Breast epithelium (tissue), 4 donors: ENCODE results near the gene SRP72. TPM values are rescaled to one million over a fixed set of nuclear protein-coding genes. Genes with fewer than 3 reads are reported as not detected.

Experiments used
- DNase-seq, 2 donors: peaks; one replicate each; pipeline ENCODE4 v3.0.0-alpha.2; 2019; ENCODE audit warnings: low spot score in 2 of 2
- H3K27ac ChIP-seq, 2 donors: fragments of 200-600 bp; sonication (generic) in 1 of 2; one replicate each; pipeline ENCODE4 v1.5.1; 2016 to 2019; ENCODE audit warnings: mild to moderate bottlenecking in 1 of 2
- H3K27me3 ChIP-seq, 2 donors: fragments of 200-600 bp; sonication (generic) in 1 of 2; one replicate each; pipeline versions ENCODE4 v1.5.1 to v1.6.0; 2017 to 2019; ENCODE audit warnings: control low read depth in 1 of 2, mild to moderate bottlenecking in 1 of 2
- H3K36me3 ChIP-seq: fragments of 200-600 bp; one replicate; pipeline ENCODE4 v1.5.1; 2019
- H3K4me1 ChIP-seq, 2 donors: fragments of 200-600 bp; sonication (generic); one replicate each; pipeline ENCODE4 v1.5.1; 2016 to 2019; ENCODE audit warnings: control low read depth in 1 of 2
- H3K4me3 ChIP-seq, 3 donors: fragments of 200-600 bp; sonication (generic); 1 replicate in 2 of 3; 2 replicates in 1 of 3; pipeline ENCODE4 v1.5.1; 2016 to 2019; ENCODE audit warnings: mild to moderate bottlenecking in 3 of 3, moderate library complexity in 2 of 3
- H3K9me3 ChIP-seq, 2 donors: fragments of 200-600 bp; sonication (generic) in 1 of 2; one replicate each; pipeline ENCODE4 v1.5.1; 2016 to 2019; ENCODE audit warnings: control low read depth in 1 of 2
- POLR2A ChIP-seq: fragments of 450-650 bp; IDR thresholded peaks from one replicate; pipeline ENCODE4 v1.6.1; 2016; ENCODE audit warnings: antibody characterized with exemption, mild to moderate bottlenecking, moderate library complexity
- POLR2AphosphoS5 ChIP-seq, 3 donors: sonication (generic); formaldehyde crosslinking; IDR thresholded peaks; one replicate each; pipeline ENCODE4 v1.6.1; 2017; ENCODE audit warnings: antibody characterized with exemption in 3 of 3
- intact Hi-C: fragments of 100-400 bp; cut with DNase I; formaldehyde crosslinking; loops from one replicate; pipeline ENCODE4 v1.15.1; 2023; ENCODE audit warnings: low total_unique reads
- total RNA-seq, 3 donors: library from RNA; depleted of rRNA; stranded (reverse); fragments of >200 nt; gene quantifications; one replicate each; pipeline ENCODE4 v1.1.0, GENCODE V29; 2016
- TF ChIP-seq, protein P1 (sequence below), 3 donors: fragments of 450-650 bp; IDR thresholded peaks; one replicate each; pipeline ENCODE4 v1.5.1; 2016 to 2017; ENCODE audit warnings: antibody characterized with exemption in 3 of 3, mild to moderate bottlenecking in 3 of 3, moderate library complexity in 3 of 3

SRP72 gene
- total RNA-seq, 3 donors from 2014 or later, result 60.6 to 74.8 (median 71.8) TPM

DNA sequence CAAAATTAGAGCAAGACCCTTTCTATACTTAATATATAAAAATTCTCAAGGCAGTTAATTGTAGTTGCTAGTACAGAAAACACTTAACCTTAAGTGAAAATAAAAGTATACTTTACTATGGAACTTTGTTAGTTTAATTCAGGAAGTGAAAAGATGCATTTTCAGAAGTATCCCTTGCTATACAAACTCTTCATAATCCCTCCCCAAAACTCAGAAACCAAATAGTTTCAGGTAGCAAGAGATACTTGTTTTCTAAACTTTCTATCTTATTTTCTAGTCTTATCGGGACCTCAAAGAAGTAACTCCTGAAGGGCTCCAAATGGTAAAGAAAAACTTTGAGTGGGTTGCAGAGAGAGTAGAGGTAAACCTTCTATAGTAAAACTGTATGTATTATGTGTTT is 17.1 kb upstream of the SRP72 start:
- Histone ChIP-seq H3K9me3 (no peaks in the 10 kb centered on the region), H3K4me3 (no peak overlapping the region), H3K36me3 (no peaks in the 10 kb centered on the region), H3K27me3 (no peaks in the 10 kb centered on the region), H3K27ac (no peak overlapping the region), H3K4me1 (no peaks in the 10 kb centered on the region)
- TF ChIP-seq POLR2AphosphoS5 (IDR thresholded peaks at IDR 0.05) (no peak), POLR2A (no peak)
- TF ChIP-seq, protein P1, sequence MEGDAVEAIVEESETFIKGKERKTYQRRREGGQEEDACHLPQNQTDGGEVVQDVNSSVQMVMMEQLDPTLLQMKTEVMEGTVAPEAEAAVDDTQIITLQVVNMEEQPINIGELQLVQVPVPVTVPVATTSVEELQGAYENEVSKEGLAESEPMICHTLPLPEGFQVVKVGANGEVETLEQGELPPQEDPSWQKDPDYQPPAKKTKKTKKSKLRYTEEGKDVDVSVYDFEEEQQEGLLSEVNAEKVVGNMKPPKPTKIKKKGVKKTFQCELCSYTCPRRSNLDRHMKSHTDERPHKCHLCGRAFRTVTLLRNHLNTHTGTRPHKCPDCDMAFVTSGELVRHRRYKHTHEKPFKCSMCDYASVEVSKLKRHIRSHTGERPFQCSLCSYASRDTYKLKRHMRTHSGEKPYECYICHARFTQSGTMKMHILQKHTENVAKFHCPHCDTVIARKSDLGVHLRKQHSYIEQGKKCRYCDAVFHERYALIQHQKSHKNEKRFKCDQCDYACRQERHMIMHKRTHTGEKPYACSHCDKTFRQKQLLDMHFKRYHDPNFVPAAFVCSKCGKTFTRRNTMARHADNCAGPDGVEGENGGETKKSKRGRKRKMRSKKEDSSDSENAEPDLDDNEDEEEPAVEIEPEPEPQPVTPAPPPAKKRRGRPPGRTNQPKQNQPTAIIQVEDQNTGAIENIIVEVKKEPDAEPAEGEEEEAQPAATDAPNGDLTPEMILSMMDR (IDR thresholded peaks at IDR 0.05), result no peak
- DNase-seq, result no peak
- intact Hi-C loops, result no loop called here

DNA sequence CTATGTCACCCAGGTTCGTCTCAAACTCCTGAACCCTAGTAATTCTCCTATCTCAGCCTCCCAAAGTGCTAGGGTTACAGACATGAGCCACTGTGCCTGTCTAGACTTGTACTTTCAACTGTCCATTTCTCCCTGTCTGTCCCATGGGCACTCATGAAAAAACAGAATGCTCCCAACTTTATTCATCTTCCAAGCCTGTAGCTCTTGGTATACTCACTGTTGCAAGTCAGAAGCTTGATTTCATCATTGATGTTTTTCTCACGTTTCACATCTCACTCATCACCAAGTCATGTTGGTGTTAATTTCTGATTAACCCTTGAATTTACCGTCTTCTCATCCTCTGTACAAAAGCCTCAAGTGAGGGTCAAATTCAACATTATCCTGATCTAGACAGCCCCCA is 7.3 kb upstream of the SRP72 start:
- Histone ChIP-seq H3K36me3 (no peaks in the 10 kb centered on the region), H3K27ac (no peak overlapping the region), H3K27me3 (no peaks in the 10 kb centered on the region), H3K4me3 (no peak overlapping the region), H3K4me1 (peaks cover 0 to 8% of the 10 kb centered on the region in 2 donors), H3K9me3 (no peaks in the 10 kb centered on the region)
- DNase-seq, result no peak
- TF ChIP-seq POLR2AphosphoS5 (IDR thresholded peaks at IDR 0.05), result no peak
- no peak for TF ChIP-seq POLR2A
- TF ChIP-seq, protein P1 (IDR thresholded peaks at IDR 0.05), result no peak
- intact Hi-C loops, result no loop called here

DNA sequence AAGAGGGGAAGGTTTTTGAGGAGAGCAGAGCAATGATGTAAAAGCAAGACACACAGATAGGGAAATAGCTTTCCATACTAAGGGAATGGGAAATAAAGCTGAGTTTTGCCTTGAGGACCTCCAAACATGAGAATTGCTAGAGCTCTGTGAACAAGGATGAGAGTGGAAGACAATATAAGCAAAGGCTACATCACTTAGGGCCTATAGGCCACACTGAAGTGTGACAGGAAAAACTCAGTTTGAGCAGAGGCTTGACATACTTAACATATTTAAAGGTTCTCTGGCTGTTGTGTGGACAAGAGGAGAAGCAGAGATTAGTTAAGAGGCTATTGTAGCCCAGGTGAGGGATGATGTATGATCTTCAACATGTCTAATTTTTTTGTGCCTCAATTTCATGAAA is 5.3 kb upstream of the SRP72 start:
- Histone ChIP-seq H3K27ac (no peak overlapping the region), H3K36me3 (no peaks in the 10 kb centered on the region), H3K9me3 (no peaks in the 10 kb centered on the region), H3K27me3 (no peaks in the 10 kb centered on the region), H3K4me3 (no peak overlapping the region), H3K4me1 (peaks cover 0 to 12% of the 10 kb centered on the region in 2 donors)
- DNase-seq, result no peak
- intact Hi-C loops, result no loop called here
- TF ChIP-seq POLR2A (no peak), POLR2AphosphoS5 (IDR thresholded peaks at IDR 0.05) (no peak)
- TF ChIP-seq, protein P1 (IDR thresholded peaks at IDR 0.05), result no peak

DNA sequence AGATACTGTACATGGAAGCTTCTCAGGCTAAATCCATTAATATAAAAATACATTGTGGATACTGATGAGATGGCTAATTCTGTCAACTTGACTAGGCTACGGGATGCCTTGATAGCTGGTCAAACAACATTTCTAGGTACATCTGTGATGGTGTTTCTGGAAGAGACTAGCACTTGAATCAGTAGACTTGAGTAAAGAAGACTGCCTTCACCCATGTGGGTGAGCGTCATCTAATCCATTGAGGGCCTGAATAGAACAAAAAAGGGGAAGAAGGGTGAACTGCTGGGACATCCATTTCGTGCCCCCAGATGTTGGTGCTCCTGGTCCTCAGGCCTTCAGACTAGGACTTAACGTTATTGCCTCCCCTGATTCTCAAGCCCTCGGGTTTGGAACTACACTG is 3.7 kb upstream of the SRP72 start:
- peaks cover 0 to 12% of the 10 kb centered on the region in 2 donors for H3K4me1 ChIP-seq
- no peaks in the 10 kb centered on the region for H3K9me3 ChIP-seq
- TF ChIP-seq, protein P1 (IDR thresholded peaks at IDR 0.05), result no peak
- TF ChIP-seq POLR2A, result no peak
- TF ChIP-seq POLR2AphosphoS5 (IDR thresholded peaks at IDR 0.05), result no peak
- DNase-seq, result no peak
- H3K4me3 ChIP-seq, result no peak overlapping the region
- intact Hi-C loops, result no loop called here
- H3K27me3 ChIP-seq, result no peaks in the 10 kb centered on the region
- no peak overlapping the region for H3K27ac ChIP-seq
- no peaks in the 10 kb centered on the region for H3K36me3 ChIP-seq

DNA sequence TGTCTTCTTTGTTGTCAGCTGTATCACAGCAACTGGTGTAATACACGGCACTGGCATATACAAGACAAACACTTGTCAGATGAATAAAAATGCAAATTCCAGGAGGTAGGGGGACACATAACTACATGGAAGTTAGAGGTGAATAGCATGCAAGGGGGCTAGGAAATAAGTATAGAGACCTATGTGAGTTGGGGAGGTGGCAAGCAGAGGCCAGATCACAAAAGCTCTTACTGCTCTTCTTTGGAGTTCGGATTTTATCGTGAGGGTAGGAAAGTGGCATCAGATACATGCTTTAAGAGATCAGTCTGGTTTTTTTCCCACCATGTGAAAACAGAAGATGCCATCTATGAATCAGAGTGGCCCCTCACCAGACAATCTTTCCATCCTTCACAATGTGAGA is 2.8 kb upstream of the SRP72 start:
- H3K4me3 ChIP-seq, result no peak overlapping the region
- H3K4me1 ChIP-seq, result peaks cover 0 to 12% of the 10 kb centered on the region in 2 donors
- TF ChIP-seq, protein P1 (IDR thresholded peaks at IDR 0.05), result no peak
- no peak for TF ChIP-seq POLR2A
- no peak for TF ChIP-seq POLR2AphosphoS5 (IDR thresholded peaks at IDR 0.05)
- intact Hi-C loops, result no loop called here
- no peak for DNase-seq
- H3K9me3 ChIP-seq, result no peaks in the 10 kb centered on the region
- no peaks in the 10 kb centered on the region for H3K36me3 ChIP-seq
- H3K27me3 ChIP-seq, result no peaks in the 10 kb centered on the region
- H3K27ac ChIP-seq, result no peak overlapping the region
